IMR-90 (cell line): ENCODE measurements around the gene SYT2. TPM values are rescaled to one million over a fixed set of nuclear protein-coding genes. Genes with fewer than 3 reads are reported as not detected.

Experiments
- ATAC-seq: fragments of 200-7000 bp; cut with Tn5 transposase; 2 replicates; pipeline ENCODE4 v1.9.1; 2020; ENCODE audit warnings: low read depth, mild to moderate bottlenecking, moderate library complexity
- BruUV-seq: library from RNA; stranded (reverse); fragments of 400-500 nt; replicated peaks from 2 replicates; lab custom pipeline; 2021; lab: Mats Ljungman, UMichigan
- CTCF ChIA-PET: fragments of 300-600 bp; formaldehyde crosslinking; extraction: SDS; loops from one replicate; lab custom pipeline; 2021; ENCODE audit warnings: antibody characterized with exemption; lab: Yijun Ruan, JAX
- POLR2A ChIA-PET: fragments of 300-600 bp; sonication (Branson Sonifier 250); formaldehyde crosslinking; loops from one replicate; lab custom pipeline; 2022; ENCODE audit warnings: antibody characterized with exemption; ENCODE audit not compliant: unreplicated experiment; lab: Charles Lee
- DNase-seq: peaks from one replicate; pipeline ENCODE4 v3.0.0; 2013
- H2AFZ ChIP-seq: replicated peaks from 2 replicates; pipeline ENCODE3; 2013; ENCODE audit warnings: low read length, mild to moderate bottlenecking; ENCODE audit not compliant: poor library complexity
- H2AK5ac ChIP-seq: 2 replicates; pipeline ENCODE4 v1.6.1; 2013; ENCODE audit warnings: low read depth, low read length, inconsistent platforms
- H2AK9ac ChIP-seq: replicated peaks from 2 replicates; pipeline ENCODE3; 2013; ENCODE audit warnings: mild to moderate bottlenecking, low read depth, low read length, moderate library complexity; ENCODE audit not compliant: poor library complexity
- H2BK120ac ChIP-seq: 2 replicates; pipeline ENCODE4 v1.6.1; 2013; ENCODE audit warnings: low read depth, low read length, inconsistent platforms
- H2BK15ac ChIP-seq: 3 replicates; pipeline ENCODE4 v1.6.1; 2013; ENCODE audit warnings: low read depth, low read length, inconsistent platforms
- H2BK20ac ChIP-seq: 2 replicates; pipeline ENCODE4 v1.6.1; 2013; ENCODE audit warnings: low read depth, mild to moderate bottlenecking, inconsistent platforms, low read length, moderate library complexity
- H2BK5ac ChIP-seq: 2 replicates; pipeline ENCODE4 v1.6.1; 2013; ENCODE audit warnings: mild to moderate bottlenecking, low read depth, low read length, inconsistent platforms; ENCODE audit not compliant: poor library complexity, severe bottlenecking
- H3K14ac ChIP-seq: replicated peaks from 2 replicates; pipeline ENCODE4 v1.6.1; 2013; ENCODE audit warnings: low read depth, low read length, inconsistent platforms
- H3K18ac ChIP-seq: 2 replicates; pipeline ENCODE4 v1.6.1; 2013; ENCODE audit warnings: low read depth, low read length, control low read depth
- H3K23ac ChIP-seq: 2 replicates; pipeline ENCODE4 v1.6.1; 2013; ENCODE audit warnings: low read depth, low read length, inconsistent platforms
- H3K27ac ChIP-seq: 2 replicates; pipeline ENCODE4 v1.5.1; 2013; ENCODE audit warnings: mild to moderate bottlenecking, control low read depth, low read length; ENCODE audit not compliant: insufficient read depth
- H3K27me3 ChIP-seq: 2 replicates; pipeline ENCODE4 v1.6.1; 2013; ENCODE audit warnings: low read length; ENCODE audit not compliant: control insufficient read depth, insufficient read depth
- H3K36me3 ChIP-seq: 2 replicates; pipeline ENCODE4 v1.6.1; 2013; ENCODE audit warnings: low read length, mixed read lengths; ENCODE audit not compliant: control insufficient read depth, insufficient read depth
- H3K4ac ChIP-seq: 2 replicates; pipeline ENCODE4 v1.6.1; 2013; ENCODE audit warnings: low read depth, low read length, inconsistent platforms
- H3K4me1 ChIP-seq: 2 replicates; pipeline ENCODE4 v1.6.1; 2013; ENCODE audit warnings: low read length, mixed read lengths; ENCODE audit not compliant: control insufficient read depth, insufficient read depth
- H3K4me2 ChIP-seq: 2 replicates; pipeline ENCODE4 v1.6.1; 2013; ENCODE audit warnings: low read depth, mild to moderate bottlenecking, control low read depth, low read length, moderate library complexity
- H3K4me3 ChIP-seq: 2 replicates; pipeline ENCODE4 v1.5.1; 2013; ENCODE audit warnings: low read depth, mild to moderate bottlenecking, control low read depth, low read length, moderate library complexity; ENCODE audit not compliant: insufficient read depth
- H3K56ac ChIP-seq: 2 replicates; pipeline ENCODE4 v1.6.1; 2013; ENCODE audit warnings: low read length, inconsistent platforms; ENCODE audit not compliant: insufficient read depth; ENCODE audit errors: extremely low read depth
- H3K79me1 ChIP-seq, 2 experiments: 2 replicates each; pipeline ENCODE4 v1.6.1; 2013; ENCODE audit warnings: low read length in 2 of 2, inconsistent platforms in 1 of 2, low read depth in 1 of 2
- H3K9ac ChIP-seq: 2 replicates; pipeline ENCODE4 v1.6.1; 2013; ENCODE audit warnings: low read depth, low read length, control low read depth
- H3K9me1 ChIP-seq: 2 replicates; pipeline ENCODE4 v1.6.1; 2013; ENCODE audit warnings: low read length, inconsistent platforms; ENCODE audit not compliant: insufficient read depth
- H3K9me3 ChIP-seq: 2 replicates; pipeline ENCODE4 v1.6.1; 2013; ENCODE audit warnings: low read length; ENCODE audit not compliant: control insufficient read depth, insufficient read depth
- H4K20me1 ChIP-seq: 2 replicates; pipeline ENCODE4 v1.6.1; 2013; ENCODE audit warnings: low read length, inconsistent platforms; ENCODE audit not compliant: insufficient read depth
- H4K5ac ChIP-seq: 2 replicates; pipeline ENCODE4 v1.6.1; 2013; ENCODE audit warnings: mild to moderate bottlenecking, low read depth, low read length, control low read depth
- H4K8ac ChIP-seq, 2 experiments: 2 replicates each; pipeline ENCODE4 v1.6.1; 2013; ENCODE audit warnings: low read depth in 2 of 2, low read length in 2 of 2, control low read depth in 1 of 2, inconsistent platforms in 1 of 2
- H4K91ac ChIP-seq: 2 replicates; pipeline ENCODE4 v1.6.1; 2013; ENCODE audit warnings: low read depth, low read length, inconsistent platforms; ENCODE audit not compliant: insufficient read depth
- BHLHE40 ChIP-seq: fragments of 150-350 bp; IDR thresholded peaks from 2 replicates; pipeline ENCODE4 v1.6.1; 2016; ENCODE audit warnings: mild to moderate bottlenecking, low read depth, low read length
- CHD1 ChIP-seq: IDR thresholded peaks from 2 replicates; pipeline ENCODE4 v1.6.1; 2012; ENCODE audit warnings: low read depth, low read length, improper control_type of control experiment
- CTCF ChIP-seq: conservative IDR thresholded peaks from 2 replicates; pipeline ENCODE4 v1.5.1; 2012; ENCODE audit warnings: mild to moderate bottlenecking, low read depth, low read length, improper control_type of control experiment
- ELK1 ChIP-seq: fragments of 150-350 bp; IDR thresholded peaks from 2 replicates; pipeline ENCODE4 v1.6.1; 2016; ENCODE audit warnings: low read depth, mild to moderate bottlenecking, low read length, moderate library complexity, borderline replicate concordance
- FOS ChIP-seq: fragments of 150-350 bp; IDR thresholded peaks from 2 replicates; pipeline ENCODE4 v1.6.1; 2016; ENCODE audit warnings: low read depth, low read length
- MAFK ChIP-seq: IDR thresholded peaks from 2 replicates; pipeline ENCODE4 v1.6.1; 2012; ENCODE audit warnings: low read depth, low read length, improper control_type of control experiment
- MXI1 ChIP-seq: IDR thresholded peaks from 2 replicates; pipeline ENCODE4 v1.6.1; 2012; ENCODE audit warnings: low read depth, mild to moderate bottlenecking, low read length, moderate library complexity, borderline replicate concordance
- NFE2L2 ChIP-seq: fragments of 150-350 bp; IDR thresholded peaks from 2 replicates; pipeline ENCODE4 v1.6.1; 2016; ENCODE audit warnings: low read depth, mild to moderate bottlenecking, low read length
- POLR2A ChIP-seq: IDR thresholded peaks from 2 replicates; pipeline ENCODE4 v1.6.1; 2012; ENCODE audit warnings: mild to moderate bottlenecking, low read depth, low read length
- RAD21 ChIP-seq: IDR thresholded peaks from 2 replicates; pipeline ENCODE4 v1.6.1; 2012; ENCODE audit warnings: low read length, improper control_type of control experiment
- RCOR1 ChIP-seq: IDR thresholded peaks from 2 replicates; pipeline ENCODE4 v1.6.1; 2012; ENCODE audit warnings: mild to moderate bottlenecking, low read length, improper control_type of control experiment; ENCODE audit not compliant: insufficient replicate concordance
- RFX5 ChIP-seq: IDR thresholded peaks from 2 replicates; pipeline ENCODE4 v1.8.0; 2012; ENCODE audit warnings: low read depth, mild to moderate bottlenecking, low read length, moderate library complexity
- SMC3 ChIP-seq: fragments of 150-350 bp; IDR thresholded peaks from 2 replicates; pipeline ENCODE4 v1.6.1; 2016; ENCODE audit warnings: low read depth, mild to moderate bottlenecking, antibody characterized with exemption, low read length, moderate library complexity
- USF2 ChIP-seq: fragments of 150-350 bp; IDR thresholded peaks from 2 replicates; pipeline ENCODE4 v1.6.1; 2017; ENCODE audit warnings: mild to moderate bottlenecking, antibody characterized with exemption, low read length, low read depth
- WGBS, 2 experiments: methylation state at CpG; one replicate each; pipeline versions ENCODE4 v1.1.5 to v1.1.7; 2013; ENCODE audit warnings: missing lambda C conversion rate in 2 of 2; ENCODE audit not compliant: insufficient read length in 1 of 2; ENCODE audit errors: extremely low coverage in 2 of 2; 5-methylcytosine and 5-hydroxymethylcytosine counted together
- dilution Hi-C: fragments of 300-500 bp; cut with HindIII; formaldehyde crosslinking; loops from one replicate; pipeline ENCODE4 v1.14.3; 2018; ENCODE audit warnings: low sequenced_read_pairs; ENCODE audit not compliant: unreplicated experiment
- in situ Hi-C: fragments of 300-500 bp; cut with MboI; formaldehyde crosslinking; loops from 3 replicates; pipeline ENCODE4 v1.14.3; 2019; ENCODE audit warnings: low sequenced_read_pairs, inconsistent platforms, mixed read lengths
- intact Hi-C: fragments of 100-400 bp; cut with micrococcal nuclease; formaldehyde crosslinking; loops from 2 replicates; pipeline ENCODE4 v1.10.0; 2022
- polyA plus RNA-seq, 3 experiments: library from polyadenylated mRNA; depleted of rRNA; stranded (reverse); fragments of >200 nt; gene quantifications; 2 replicates each; pipeline ENCODE4 v1.2.3, GENCODE V29; 2012; ENCODE audit warnings: low replicate concordance in 1 of 3
- total RNA-seq: library from RNA; depleted of rRNA; stranded (reverse); fragments of >200 nt; gene quantifications from 2 replicates; pipeline ENCODE4 v1.2.3, GENCODE V29; 2012

SYT2 gene
- total and polyA plus RNA-seq, 2 of the 4 experiments (the other 2 are of a cell fraction), result under 0.01 TPM

DNA sequence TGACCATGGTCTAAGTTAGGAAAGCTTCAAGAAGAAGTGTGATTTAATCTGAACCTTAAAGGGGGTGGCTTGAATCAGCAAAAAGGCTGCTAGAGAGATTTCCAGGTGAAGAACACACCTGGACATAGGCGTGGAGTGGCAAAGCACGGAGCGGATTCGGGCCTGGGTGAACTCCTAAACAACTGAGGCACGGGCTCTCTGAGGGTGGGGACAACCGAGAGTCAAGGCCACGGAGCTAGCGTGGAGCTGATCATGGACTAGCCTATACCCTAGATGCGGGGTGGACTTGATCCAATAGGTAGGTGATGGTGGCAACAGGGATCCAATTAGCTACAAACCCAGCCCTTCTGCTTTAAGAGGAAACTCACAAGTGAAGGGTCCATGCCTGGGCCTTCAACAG, 27.8 kb downstream of the SYT2 start:
- dilution Hi-C loops (no loop called here), intact Hi-C loops (no loop called here), in situ Hi-C loops (no loop called here)
- Histone ChIP-seq H2BK120ac (no peak overlapping the region), H3K27ac (no peak overlapping the region), H3K56ac (no peak overlapping the region), H3K18ac (no peak overlapping the region), H3K9ac (no peak overlapping the region), H4K91ac (no peak overlapping the region), H4K20me1 (no peaks in the 10 kb centered on the region), H2BK5ac (no peak overlapping the region), H3K23ac (no peak overlapping the region), H2AK5ac (no peak overlapping the region), H3K4me1 (no peaks in the 10 kb centered on the region), H4K8ac (no peak overlapping the region), H3K9me3 (peaks cover under 1% of the 10 kb centered on the region; the same call in 1 of the 2 replicates), H3K36me3 (no peaks in the 10 kb centered on the region), H3K9me1 (0 out of 2 replicates have a peak, but pooled peaks cover 3% of the 10 kb centered on the region), H2AK9ac (no peak overlapping the region), H3K27me3 (peaks cover 69% of the 10 kb centered on the region), H2BK20ac (no peak overlapping the region), H3K4me3 (no peak overlapping the region), H3K4ac (no peak overlapping the region), H2AFZ (no peak overlapping the region), H4K5ac (no peak overlapping the region), H2BK15ac (no peak overlapping the region), H3K4me2 (no peak overlapping the region), H3K79me1 (no peaks in the 10 kb centered on the region), H3K14ac (no peak overlapping the region)
- TF ChIP-seq RAD21 (no peak), MXI1 (no peak), NFE2L2 (no peak), SMC3 (no peak), USF2 (no peak), ELK1 (no peak), CTCF (no peak), POLR2A (no peak), BHLHE40 (no peak), CHD1 (no peak), FOS (no peak), MAFK (no peak), RFX5 (no peak), RCOR1 (no peak)
- DNase-seq (no peak), ATAC-seq (no peak)
- POLR2A ChIA-PET, result no interaction called here
- no TSS peak for BruUV-seq
- WGBS, 2 experiments, result 70% methylated on average over 4 of the region's 9 CpGs; no CpG with 5 or more reads in 1 of the 2 experiments
- CTCF ChIA-PET, result no interaction called here
